Stimulated activated CD8-positive, alpha-beta memory T cell treated with anti-CD3 and anti-CD28 coated beads, Interleukin-4, amount 100 ng/mL, for 4 hours (primary cell): ENCODE measurements around the gene KLF13.

Experiments used
- DNase-seq, 2 donors: peaks; one replicate each; pipeline ENCODE4 v3.0.0-alpha.2; 2020; ENCODE audit warnings: low read depth in 2 of 2, low spot score in 1 of 2

KLF13 gene

DNA sequence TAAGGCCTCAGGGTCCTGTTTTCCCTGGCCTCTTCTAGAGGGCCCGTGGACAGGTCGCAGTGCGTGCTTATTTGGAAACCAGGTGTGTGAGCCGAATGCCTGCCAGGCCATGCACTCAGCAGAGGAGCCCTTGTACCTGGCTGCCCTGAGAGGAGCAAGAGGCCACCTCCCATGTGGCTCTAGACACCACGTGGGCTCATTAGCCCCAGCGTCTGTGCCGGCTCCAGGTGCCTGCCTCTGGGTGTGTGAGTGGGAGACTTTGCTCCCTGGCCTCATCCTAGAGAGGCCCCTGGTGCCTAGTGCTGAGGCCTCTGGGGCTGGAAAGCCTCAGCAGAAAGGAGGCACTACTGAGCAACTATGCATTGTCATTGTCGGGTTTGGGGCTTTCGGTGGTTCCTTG, 50.4 kb downstream of the KLF13 start:
- DNase-seq = no peak

GRCh38 chr15:31378363-31378903, 51.8 kb downstream of the KLF13 start:
- no peak for DNase-seq

DNA sequence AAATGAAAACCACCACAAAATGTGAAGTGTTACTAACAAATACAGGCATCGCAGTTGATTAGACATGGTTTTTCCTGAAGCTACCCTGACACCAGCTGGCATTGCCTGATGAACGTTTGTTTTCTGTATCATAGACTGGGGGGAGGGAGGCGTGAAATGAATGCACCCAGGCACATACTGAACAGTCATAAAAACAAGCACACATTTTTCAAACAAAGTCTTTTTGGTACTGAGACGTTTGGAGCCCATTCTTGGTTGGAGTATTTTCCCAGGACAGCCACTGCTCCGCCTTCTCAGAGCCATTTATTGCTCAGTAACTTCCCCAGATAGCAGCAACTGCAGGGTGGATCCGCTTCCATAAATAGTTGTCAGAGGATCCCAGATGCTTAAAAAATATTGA, 52.4 kb downstream of the KLF13 start:
- DNase-seq = no peak

DNA sequence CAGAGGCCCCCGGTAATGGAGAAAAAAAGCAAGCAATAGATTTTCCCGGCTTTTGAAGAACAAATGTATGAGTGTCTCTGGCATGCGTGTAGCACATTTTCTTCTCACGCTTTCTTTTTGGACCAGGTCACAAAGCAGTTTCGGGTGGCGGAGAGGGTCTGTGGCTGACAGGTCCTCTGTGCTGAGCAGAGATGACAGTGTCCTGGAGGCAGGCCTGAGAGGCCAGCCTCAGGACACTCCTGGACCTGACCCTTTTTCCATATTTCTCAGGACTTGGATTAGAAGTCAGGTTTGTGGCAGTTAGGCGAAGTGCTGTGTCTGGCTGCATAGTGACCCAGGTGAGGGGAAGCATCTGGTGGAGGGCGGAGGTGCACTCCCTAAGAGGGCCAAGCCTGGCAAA, 52.9 kb downstream of the KLF13 start:
- DNase-seq = no peak

- no peak for DNase-seq
Observed at GRCh38 chr15:31381801-31382712, 55.4 kb downstream of the KLF13 start.

DNA sequence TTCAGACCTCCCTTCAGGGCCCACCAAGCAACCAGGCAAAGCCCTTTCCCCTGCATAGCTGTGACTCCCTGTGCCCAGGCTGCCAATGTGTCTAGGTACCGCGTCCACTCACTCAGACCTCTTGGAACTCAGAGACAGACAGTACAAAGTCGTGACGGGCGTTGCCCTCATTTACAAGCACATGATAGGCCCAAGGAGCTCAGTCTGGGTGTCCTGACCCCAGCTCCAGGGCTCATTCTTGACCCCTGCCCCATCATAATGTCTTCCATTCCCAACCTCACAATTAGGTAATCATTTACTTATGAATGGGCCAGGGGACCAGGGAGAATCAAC, 56.0 kb downstream of the KLF13 start:
- DNase-seq = no peak

DNA sequence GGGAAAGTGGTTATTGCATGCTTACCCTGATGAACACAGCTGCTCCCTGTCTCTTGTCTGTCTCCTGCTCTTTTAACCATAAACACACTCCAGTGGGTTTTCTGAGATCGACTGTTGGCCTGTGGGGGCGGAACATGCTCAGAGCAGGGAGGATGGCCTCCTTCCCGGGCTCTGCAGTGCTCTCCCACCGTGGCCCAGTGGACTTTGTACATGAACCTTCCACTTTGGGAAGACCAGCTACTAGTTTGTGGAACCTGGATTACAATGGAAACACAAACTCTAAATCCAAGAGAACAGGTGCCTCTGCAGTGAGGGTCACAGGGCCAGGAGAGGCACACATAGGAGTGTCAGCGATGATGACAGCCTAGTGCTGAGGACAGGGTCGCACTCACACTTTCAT, 56.5 kb downstream of the KLF13 start:
- no peak for DNase-seq

DNA sequence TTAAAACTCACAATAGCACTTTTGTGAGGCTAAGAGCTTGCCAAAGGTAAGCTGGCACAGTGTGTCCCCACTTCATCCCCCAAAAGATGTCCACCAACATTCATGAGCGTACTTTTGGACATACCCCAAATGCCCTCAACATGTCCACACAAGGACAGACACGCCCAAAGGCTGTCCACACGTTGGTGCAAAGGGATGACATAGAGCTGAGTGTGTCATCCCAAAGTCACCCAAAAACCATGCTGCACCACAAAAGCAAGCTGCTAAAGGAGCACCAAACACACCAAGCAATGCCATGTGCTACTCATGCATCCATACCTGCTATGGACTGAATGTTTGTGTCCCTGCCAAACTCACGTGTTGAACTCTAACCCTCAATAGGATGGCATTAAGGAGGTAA, 57.9 kb downstream of the KLF13 start:
- DNase-seq = no peak

- DNase-seq = no peak
Observed at GRCh38 chr15:31385736-31386135, 59.1 kb downstream of the KLF13 start.

GRCh38 chr15:31387092-31387478, 60.5 kb downstream of the KLF13 start:
- DNase-seq = no peak

GRCh38 chr15:31387479-31388118, 61.0 kb downstream of the KLF13 start:
- DNase-seq = no peak

DNA sequence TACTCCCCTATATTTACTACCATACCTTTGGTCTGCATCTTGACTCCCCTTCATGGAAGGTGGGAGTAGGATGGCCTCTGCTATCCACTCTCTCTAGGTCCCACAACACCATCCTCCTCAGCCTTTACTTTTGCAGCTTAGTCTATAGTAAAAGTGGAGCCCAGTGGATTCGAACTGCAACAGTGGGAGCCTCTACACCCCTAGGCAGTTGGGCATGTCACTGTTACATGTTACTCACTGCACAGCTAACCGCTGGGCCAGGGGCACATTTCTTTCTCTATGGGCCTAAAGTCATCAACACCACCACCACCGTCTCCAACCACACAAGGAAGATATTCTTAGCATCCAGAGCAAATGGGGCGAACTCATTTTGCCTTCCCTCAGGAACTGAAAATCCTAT, 62.9 kb downstream of the KLF13 start:
- no peak for DNase-seq

- no peak for DNase-seq
Observed at GRCh38 chr15:31390029-31390428, 63.4 kb downstream of the KLF13 start.

DNA sequence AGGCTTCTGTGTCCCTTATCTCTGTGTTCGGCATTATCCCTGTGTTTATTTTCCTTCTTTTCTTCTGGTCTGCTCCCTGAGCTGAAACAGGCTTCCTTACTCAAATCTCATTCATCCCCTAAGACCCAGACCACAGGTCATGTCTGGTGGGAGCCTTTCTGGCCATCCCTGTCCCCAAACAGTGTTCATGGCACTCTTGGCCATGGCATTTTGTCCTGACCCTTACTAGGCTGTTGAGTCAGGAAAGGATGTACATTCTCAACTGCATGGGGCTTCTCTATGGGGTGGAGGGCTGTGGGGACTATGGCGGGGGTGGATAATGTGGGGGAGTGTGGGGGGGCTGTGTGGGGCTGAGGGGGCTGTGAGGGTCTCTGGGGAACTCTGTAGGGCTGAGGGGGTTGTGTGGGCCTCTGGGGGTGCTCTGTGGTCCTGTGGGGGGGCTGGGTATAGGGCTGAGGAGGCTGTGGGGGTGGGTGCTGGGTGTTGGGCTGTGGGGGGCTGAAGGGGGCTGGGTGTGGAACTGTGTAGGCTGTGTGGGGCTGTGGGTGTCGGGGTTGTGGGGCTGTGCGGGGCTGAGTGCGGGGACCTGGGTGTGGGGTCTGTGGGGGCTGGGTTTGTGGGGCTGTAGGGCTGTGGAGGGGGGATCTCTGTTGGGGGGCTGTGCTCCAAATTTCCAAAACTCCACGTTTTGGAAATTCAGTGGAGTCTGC, 64.3 kb downstream of the KLF13 start:
- DNase-seq = no peak

GRCh38 chr15:31391687-31392671, 65.3 kb downstream of the KLF13 start:
- peak; percentile 55 to 65 for DNase-seq

DNA sequence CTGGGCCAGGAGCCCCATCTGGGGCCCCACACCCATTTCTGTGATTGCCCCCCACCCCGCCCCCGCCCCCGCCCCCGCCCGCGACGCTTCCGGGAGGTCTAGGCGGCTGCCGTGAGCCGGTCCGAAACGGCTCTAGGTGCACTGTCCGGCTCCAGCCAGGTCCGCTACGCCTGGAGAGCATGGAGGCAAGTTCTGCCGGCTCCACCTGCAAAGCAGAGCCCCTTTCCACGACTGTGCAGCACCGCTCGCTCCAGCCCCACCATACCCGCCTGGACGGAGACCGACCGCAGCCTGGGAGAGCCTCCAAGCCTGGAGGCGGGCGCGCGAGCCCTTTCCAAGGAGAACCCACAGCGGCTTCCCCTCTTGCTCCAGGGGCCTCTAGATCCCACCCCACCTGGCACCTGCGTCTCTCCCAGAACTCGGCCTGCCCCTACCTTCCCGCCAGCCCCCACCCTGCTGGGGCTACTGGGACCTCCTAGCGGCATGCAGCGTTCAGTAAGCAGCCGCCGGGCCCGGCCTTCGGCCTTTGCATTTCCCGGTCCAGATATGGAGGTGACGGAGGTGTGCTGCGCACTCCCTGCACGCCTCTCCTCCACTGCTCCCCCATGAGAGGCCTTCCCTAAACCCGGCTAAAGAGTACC, 66.2 kb downstream of the KLF13 start:
- DNase-seq = no peak

- DNase-seq = no peak
Observed at GRCh38 chr15:31393444-31394091, 66.9 kb downstream of the KLF13 start.

DNA sequence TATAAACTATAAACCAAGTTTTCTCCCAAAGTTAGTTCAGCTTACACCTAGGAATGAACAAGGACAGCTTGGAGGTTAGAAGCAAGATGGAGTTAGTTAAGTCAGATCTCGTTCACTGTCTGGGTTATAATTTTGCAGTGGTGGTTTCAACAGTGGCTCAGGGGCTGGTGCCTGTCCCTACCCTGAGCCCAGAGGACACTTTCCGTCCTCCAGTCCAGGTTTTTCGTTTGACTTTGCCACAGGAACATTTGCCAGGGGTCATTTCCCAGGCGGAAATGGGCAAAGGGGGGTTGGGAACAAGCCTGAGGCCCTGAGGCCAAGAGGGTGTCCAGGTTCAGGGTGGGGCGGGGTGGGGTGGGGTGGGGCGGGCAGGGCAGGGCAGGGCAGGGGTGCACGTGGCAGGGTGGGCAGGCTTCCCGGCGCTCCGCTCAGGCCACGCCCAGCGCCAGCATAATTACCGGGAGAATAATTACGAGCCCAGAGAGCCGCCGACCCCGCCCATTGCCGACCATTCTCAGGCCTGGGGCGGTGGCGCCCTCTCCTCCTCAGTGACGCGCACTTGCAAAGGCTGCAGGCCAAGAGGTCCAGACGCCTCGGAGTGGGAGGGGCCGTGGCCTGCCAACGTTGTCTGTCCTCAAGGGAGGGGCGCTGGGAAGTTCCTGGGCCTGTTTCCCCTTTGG, 70.4 kb downstream of the KLF13 start:
- no peak for DNase-seq
